Measurements from ENCODE around the gene COCH.

GRCh38 chr14:30848449-30849240, 25.7 kb upstream of the COCH start:
- TF ChIP-seq YY1 (IDR thresholded peaks at IDR 0.05; ENCODE audit: insufficient read depth, insufficient read length): no peak
- no peak for TF ChIP-seq ZNF274 (IDR thresholded peaks at IDR 0.05; ENCODE audit: low read depth, low read length)
- TF ChIP-seq SUZ12 (IDR thresholded peaks at IDR 0.05; ENCODE audit: extremely low read depth, insufficient read depth, insufficient read length): no peak

All from NT2/D1 (cell line).